Measurements from ENCODE around the gene RNASEH2B. TPM values are rescaled to one million over a fixed set of nuclear protein-coding genes. Genes with fewer than 3 reads are reported as not detected.
A peak's percentile ranks its signal among the peaks of the same experiment; 100 is the strongest.

The RNASEH2B gene
- total RNA-seq, 2 experiments from 2014 or later: 101 to 103 TPM

DNA sequence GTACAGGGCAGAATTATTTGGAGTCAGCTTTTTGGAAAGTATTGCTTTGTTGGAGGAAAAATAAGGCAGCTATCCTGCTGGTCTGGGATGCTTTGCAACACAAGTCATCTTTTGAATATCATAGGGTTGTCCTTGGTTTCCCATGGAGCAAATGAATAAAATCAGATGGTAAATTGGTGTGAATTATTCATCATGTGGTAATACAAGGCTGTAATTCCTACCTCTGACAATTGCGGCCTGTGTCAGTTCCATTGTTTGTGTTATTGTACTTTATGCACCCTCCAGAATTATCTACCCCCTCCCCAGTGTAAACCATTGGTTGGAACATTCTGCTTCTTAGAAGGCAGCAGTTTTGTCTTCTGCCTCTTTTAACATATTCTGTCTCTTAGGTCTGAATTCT lies 46.2 kb downstream of the RNASEH2B start:
- ATAC-seq (ENCODE audit: low read depth) (no peak), DNase-seq (no peak)
- POLR2A ChIA-PET: no interaction called here
- Mint-ChIP-seq H3K27me3 (no peaks in the 10 kb centered on the region), H3K9me3 (no peaks in the 10 kb centered on the region), H3K27ac (no peak overlapping the region), H3K36me3 (peaks cover 34% of the 10 kb centered on the region), H3K4me1 (no peaks in the 10 kb centered on the region), H3K4me3 (no peak overlapping the region)

DNA sequence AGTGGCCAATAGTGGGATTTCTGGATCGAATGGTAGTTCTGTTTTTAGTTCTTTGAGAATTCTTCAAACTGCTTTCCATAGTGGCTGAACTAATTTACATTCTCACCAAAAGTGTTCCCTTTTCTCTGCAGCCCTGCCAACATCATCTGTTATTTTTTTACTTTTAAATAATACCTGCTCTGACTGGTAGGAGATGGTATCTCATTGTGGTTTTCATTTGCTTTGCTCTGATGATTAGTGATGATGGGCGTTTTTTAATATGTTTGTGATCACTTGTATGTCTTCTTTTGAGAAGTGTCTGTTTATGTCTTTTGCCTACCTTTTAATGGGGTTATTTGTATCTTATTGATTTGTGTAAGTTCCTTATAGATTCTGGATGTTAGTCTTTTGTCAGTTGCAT lies 48.0 kb downstream of the RNASEH2B start:
- Mint-ChIP-seq H3K36me3 (peaks cover 37% of the 10 kb centered on the region), H3K4me3 (no peak overlapping the region), H3K27me3 (no peaks in the 10 kb centered on the region), H3K4me1 (no peaks in the 10 kb centered on the region), H3K27ac (no peak overlapping the region), H3K9me3 (no peaks in the 10 kb centered on the region)
- no peak for ATAC-seq (ENCODE audit: low read depth)
- DNase-seq: no peak
- POLR2A ChIA-PET: no interaction called here

DNA sequence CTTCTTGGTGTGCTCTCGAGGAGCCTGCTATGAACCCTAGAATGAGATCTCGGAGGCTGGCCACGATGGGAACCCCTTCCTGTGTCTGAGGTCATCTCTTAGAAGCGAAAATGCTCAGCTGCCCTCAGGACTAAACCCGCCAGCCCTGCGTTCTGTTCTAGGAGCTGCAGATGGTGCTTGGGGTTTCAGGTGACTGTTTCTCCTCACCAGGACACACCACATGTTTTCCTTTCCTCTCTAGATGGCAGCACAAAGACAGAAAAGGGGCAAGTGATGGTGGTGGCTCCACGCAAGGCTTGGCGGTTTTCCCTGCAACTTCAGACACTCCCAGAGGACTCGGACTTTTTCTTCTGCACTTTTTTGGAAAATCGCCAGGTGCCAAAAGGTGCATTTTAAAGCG lies 60.1 kb downstream of the RNASEH2B start:
- Mint-ChIP-seq H3K27ac (peak overlapping the region; percentile 51), H3K9me3 (no peaks in the 10 kb centered on the region), H3K4me3 (no peak overlapping the region), H3K36me3 (peaks cover 47% of the 10 kb centered on the region), H3K27me3 (no peaks in the 10 kb centered on the region), H3K4me1 (peaks cover 8% of the 10 kb centered on the region)
- POLR2A ChIA-PET: no interaction called here
- DNase-seq: no peak
- peak; percentile 72 for ATAC-seq (ENCODE audit: low read depth)

DNA sequence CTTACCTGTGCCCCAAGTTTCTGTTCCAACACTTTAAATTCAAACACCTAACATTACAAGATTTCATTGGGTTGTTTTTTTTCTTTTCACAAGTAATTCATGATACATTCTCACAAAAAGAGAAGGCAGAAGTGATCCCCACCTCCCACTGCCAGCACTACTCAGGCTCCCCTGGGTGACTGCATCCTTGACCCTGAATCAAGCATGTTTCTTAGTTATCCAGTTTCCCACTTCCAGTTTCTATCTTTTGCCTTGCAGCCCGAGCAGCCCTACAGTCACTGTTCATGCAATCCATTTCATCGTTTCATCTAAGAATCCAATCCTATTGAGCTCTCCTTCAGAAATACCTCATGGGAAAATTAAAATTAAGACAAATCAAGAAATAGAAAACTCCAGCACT lies 61.4 kb downstream of the RNASEH2B start:
- no peak for ATAC-seq (ENCODE audit: low read depth)
- Mint-ChIP-seq H3K27ac (no peak overlapping the region), H3K9me3 (no peaks in the 10 kb centered on the region), H3K4me1 (peaks cover 8% of the 10 kb centered on the region), H3K27me3 (no peaks in the 10 kb centered on the region), H3K4me3 (no peak overlapping the region), H3K36me3 (peaks cover 50% of the 10 kb centered on the region)
- no peak for DNase-seq
- POLR2A ChIA-PET: no interaction called here

DNA sequence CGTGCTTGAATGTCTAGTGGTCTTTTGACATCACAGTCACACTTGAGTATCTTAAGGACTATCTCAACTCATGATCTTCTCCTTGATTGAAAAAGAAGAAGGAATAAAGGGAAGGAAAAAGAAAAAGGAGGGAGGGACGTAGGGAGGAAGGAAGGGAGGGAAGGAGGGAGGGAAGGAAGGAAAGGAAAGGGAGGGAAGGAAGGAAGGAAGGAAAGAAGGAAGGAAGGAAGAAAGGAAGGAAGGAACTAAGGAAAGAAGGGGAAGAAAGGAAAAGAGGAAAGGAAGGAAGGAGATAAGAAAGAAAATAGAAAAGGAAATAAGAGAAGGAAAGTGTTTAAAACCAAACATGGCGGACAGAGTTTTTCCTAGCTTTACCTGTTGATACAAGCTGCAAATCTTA lies 64.7 kb downstream of the RNASEH2B start:
- POLR2A ChIA-PET: no interaction called here
- H3K4me3 Mint-ChIP-seq: no peak overlapping the region
- DNase-seq (no peak), ATAC-seq (ENCODE audit: low read depth) (no peak)
- H3K27me3 Mint-ChIP-seq: no peaks in the 10 kb centered on the region
- H3K9me3 Mint-ChIP-seq: no peaks in the 10 kb centered on the region
- peaks cover 49% of the 10 kb centered on the region for H3K36me3 Mint-ChIP-seq
- peak overlapping the region; percentile 41 for H3K27ac Mint-ChIP-seq
- H3K4me1 Mint-ChIP-seq: peaks cover 5% of the 10 kb centered on the region

DNA sequence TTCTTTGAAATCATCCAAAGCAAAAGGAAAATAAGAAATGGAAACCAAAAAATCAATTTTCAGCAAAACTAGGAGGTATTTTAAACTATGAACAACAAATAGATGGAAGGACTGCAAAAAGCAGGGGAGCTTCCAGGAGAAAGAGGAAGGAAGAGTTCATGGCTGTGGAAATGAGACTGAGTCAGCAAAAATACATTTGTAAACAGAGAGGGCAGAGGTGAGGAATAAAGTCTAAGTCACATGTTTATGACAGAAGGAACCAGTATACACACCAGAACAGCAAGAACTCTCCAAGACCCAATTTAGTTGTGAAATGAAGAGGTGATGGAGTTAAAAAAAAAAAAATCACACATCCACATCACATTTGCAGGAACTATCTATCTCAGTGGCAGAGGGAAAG lies 69.6 kb downstream of the RNASEH2B start:
- DNase-seq (no peak), ATAC-seq (ENCODE audit: low read depth) (no peak)
- POLR2A ChIA-PET: no interaction called here
- H3K4me1 Mint-ChIP-seq: no peaks in the 10 kb centered on the region
- no peaks in the 10 kb centered on the region for H3K27me3 Mint-ChIP-seq
- H3K36me3 Mint-ChIP-seq: peaks cover 28% of the 10 kb centered on the region
- H3K4me3 Mint-ChIP-seq: no peak overlapping the region
- no peaks in the 10 kb centered on the region for H3K9me3 Mint-ChIP-seq
- no peak overlapping the region for H3K27ac Mint-ChIP-seq

DNA sequence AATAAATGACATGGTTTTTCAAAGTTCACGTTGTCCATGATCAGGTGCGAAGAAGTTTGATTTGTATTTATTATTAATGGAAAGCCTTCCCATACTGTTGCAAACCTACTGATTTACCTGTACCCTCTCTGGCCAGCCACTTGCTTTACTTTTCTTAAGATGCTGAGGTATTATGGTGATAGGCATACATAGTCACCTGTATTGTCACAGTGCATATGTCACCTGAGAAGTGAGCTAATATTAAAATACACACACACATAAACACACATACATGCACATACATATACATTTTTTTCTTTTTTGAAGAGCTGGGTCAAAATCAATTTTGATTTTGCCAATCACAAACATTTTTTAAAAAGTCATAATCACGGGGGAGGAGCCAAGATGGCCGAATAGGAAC lies 72.1 kb downstream of the RNASEH2B start:
- Mint-ChIP-seq H3K36me3 (peaks cover 12% of the 10 kb centered on the region), H3K27me3 (no peaks in the 10 kb centered on the region), H3K4me1 (no peaks in the 10 kb centered on the region), H3K4me3 (peak overlapping the region; percentile 35), H3K27ac (no peak overlapping the region), H3K9me3 (no peaks in the 10 kb centered on the region)
- POLR2A ChIA-PET: interaction anchor here (1.2 kb wide), 1 partner anchor 11 kb away, joined by 3 read pairs; no protein-coding TSS in a partner anchor
- no peak for DNase-seq
- no peak for ATAC-seq (ENCODE audit: low read depth)

DNA sequence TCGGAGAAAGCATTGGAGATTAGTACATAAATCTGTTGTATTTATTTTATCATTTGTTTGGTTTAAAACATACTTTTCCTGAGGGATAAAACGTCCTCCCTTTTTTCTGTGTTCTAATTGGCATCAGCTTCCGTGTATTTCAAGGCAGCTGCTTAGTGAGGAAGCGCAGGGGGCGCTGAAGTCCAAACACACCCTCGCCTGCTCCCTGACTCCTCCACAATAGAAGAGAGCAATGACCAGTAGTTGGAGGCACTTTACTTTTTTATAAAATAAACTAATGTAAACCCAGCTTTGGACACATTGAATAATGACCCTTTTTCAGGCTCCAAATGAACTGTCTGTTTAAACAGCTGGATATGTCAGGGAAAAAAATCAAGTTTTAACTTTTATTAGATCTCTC lies 79.9 kb downstream of the RNASEH2B start:
- Mint-ChIP-seq H3K27me3 (no peaks in the 10 kb centered on the region), H3K27ac (no peak overlapping the region), H3K4me3 (no peak overlapping the region), H3K9me3 (no peaks in the 10 kb centered on the region), H3K4me1 (peaks cover 21% of the 10 kb centered on the region), H3K36me3 (no peaks in the 10 kb centered on the region)
- ATAC-seq (ENCODE audit: low read depth) (no peak), DNase-seq (no peak)
- POLR2A ChIA-PET: no interaction called here

DNA sequence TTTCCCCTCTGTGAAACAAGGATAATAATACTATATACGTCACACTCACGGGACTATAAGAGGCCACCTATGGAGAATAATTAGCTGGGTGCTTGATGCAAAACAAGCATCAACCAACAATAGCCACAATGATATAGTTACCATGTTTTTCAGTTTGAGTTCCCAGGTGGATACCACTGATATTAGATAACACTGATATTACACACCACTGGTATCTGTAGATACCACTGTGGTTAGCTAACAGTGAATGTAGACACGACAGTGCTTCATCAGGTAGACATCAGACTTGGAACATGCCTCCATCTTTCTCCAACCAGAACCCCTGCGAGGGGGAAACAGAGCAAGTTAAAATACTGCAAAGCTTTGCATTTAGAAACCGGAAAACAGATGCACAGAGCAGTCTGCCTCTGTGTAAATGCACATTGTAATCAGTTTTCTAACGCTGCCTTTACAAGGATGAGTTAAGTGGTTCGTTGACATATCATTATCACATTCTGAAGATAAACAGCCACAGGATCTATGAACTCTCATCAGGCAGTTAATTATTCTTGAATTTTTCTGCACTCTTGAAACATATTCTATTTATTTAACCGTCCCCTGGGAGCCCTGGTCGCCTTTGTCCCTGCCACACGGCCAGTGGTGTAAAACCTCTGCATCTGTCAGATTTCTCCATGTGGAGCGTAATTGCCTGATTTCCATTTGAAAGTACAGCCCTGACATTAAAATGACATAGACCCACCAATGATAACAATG lies 80.7 kb downstream of the RNASEH2B start:
- H3K27me3 Mint-ChIP-seq: no peaks in the 10 kb centered on the region

DNA sequence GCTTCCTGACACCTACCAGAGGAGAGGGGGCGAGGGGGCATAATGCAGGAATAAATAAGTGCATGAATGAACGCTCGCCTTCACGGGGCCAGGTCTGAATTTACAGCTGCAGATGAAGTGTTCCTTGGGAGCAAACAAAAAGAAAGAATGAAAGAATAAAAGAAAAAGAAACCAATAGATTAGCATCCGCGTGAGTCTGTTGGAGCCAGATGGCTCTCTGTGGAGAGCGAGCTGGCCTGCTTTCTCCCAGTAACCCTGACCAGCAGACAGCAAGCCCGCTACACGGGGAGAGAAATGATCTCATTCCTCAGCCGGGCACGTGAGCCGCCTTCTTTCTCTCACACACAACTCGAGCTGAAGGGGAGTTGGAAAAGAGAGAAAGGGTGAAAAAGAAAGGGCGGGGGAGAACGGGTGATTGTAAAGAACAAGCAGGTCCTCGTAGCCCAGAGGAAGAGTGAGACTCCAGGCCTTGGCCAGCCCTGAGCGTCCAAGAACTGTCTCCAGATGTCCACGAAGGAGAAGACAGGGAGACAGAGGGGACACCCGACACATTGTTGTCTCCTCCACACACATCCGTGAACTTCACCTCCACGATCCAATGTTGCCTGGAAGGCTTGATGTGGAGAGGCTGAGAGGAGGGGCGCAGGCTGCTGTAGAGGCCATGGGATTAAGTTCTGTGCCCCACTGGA lies 81.4 kb downstream of the RNASEH2B start:
- POLR2A ChIA-PET: no interaction called here
- Mint-ChIP-seq H3K9me3 (no peaks in the 10 kb centered on the region), H3K36me3 (no peaks in the 10 kb centered on the region), H3K4me3 (no peak overlapping the region), H3K27me3 (no peaks in the 10 kb centered on the region), H3K4me1 (peaks cover 21% of the 10 kb centered on the region), H3K27ac (peak overlapping the region; percentile 62)
- no peak for DNase-seq
- ATAC-seq (ENCODE audit: low read depth): no peak

More for the DNA sequence above, 80.7 kb downstream of the RNASEH2B start:
- no peaks in the 10 kb centered on the region for H3K36me3 Mint-ChIP-seq
- POLR2A ChIA-PET: no interaction called here
- DNase-seq: no peak
- H3K4me1 Mint-ChIP-seq: peaks cover 21% of the 10 kb centered on the region
- no peak for ATAC-seq (ENCODE audit: low read depth)
- H3K27ac Mint-ChIP-seq: no peak overlapping the region
- H3K9me3 Mint-ChIP-seq: no peaks in the 10 kb centered on the region
- H3K4me3 Mint-ChIP-seq: no peak overlapping the region

DNA sequence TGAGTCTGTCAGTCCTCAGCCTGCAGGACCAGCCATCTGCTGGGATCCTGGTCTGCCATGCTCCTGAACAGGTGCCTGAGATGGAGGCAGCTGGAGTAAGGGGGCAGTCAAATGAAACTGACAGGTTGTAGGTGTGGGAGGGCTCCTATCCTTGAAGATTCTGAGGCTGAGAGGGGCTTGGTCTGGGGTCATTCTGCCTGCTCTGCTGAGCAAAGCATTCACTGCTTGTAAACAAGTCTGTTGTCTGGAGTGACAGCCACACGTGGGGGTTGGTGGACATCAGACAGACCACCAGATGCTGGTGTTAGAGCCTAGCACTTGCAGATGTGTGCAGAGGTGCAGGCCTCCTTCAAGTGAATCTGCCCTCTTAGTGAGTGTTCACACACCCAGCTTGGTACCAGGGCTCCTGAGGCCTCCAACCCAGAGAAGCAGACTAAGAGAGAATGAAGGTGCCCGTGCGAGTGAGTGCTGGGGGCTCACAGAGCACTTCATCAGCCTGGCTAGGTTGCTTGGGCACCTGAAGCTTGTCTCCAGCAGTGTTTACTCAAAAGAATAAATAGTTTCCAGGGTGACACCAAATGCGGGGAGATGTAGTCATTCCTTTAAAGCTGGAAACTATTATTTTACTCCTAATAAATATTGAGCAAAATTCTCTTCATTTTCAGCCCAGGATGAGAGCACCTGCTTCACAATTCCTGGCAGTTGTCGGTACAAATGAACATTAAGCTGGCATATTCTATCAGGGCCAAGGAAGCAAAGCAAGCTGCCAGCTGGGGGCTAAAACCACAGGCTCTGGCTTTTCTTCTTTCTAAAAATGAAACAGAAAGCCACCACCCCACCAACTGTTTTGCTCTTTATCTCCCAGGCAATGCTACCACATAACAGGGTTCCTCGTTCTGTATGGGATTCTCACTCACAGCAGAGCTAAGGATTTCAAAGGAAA lies 82.3 kb downstream of the RNASEH2B start:
- Mint-ChIP-seq H3K4me1 (peaks cover 21% of the 10 kb centered on the region), H3K27ac (peak overlapping the region; percentile 68), H3K36me3 (no peaks in the 10 kb centered on the region), H3K9me3 (no peaks in the 10 kb centered on the region), H3K27me3 (peaks cover 3% of the 10 kb centered on the region), H3K4me3 (peak overlapping the region; percentile 47)
- DNase-seq: peak; percentile 43
- ATAC-seq (ENCODE audit: low read depth): peak; percentile 88
- POLR2A ChIA-PET: interaction anchor here (0.7 to 1.2 kb wide), 5 partner anchors 10 to 995 kb away, joined by 3 read pairs; partner anchors contain the start of genes INTS6 and TRIM13

DNA sequence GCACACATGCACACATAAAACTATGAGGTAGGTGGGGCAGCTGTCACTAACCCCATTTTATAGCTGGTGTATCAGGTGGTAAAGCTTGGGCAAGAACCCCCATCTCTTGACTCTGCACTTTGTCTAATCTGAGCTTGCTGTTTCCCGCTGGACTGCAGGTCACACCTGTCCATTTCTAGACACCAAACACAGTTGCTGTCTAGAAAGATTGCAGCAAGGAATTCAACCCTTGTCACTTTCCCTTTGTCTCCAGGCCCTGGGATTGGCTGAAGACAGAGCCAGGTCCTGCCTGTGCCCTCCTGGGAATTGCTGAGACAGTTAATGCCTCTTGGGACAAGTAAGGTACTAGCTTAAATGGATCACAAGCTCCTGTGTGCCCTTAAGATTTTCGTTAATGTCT lies 83.8 kb downstream of the RNASEH2B start:
- Mint-ChIP-seq H3K9me3 (no peaks in the 10 kb centered on the region), H3K27me3 (peaks cover 3% of the 10 kb centered on the region), H3K27ac (no peak overlapping the region), H3K36me3 (no peaks in the 10 kb centered on the region), H3K4me3 (no peak overlapping the region), H3K4me1 (peaks cover 21% of the 10 kb centered on the region)
- no peak for ATAC-seq (ENCODE audit: low read depth)
- POLR2A ChIA-PET: no interaction called here
- no peak for DNase-seq

DNA sequence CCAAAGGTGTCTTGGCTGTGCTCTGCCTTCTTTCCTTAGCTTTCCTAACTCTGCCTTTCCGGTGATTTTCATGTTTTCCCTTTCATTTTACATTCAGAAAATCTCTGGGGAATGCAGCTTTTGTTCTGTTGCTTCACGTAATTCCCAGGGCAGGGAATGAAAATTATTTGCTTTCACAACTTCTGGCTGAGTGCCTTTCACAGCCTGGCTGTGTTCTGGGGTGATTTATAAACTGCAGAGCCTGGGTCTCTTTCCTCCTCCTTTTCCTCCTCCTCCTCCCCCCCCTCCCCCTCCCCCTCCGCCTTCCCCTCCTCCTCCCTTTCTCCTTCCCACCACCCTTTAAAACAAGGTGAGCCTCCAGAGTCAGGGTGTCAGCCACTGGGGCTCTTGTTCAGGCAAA lies 84.3 kb downstream of the RNASEH2B start:
- Mint-ChIP-seq H3K27me3 (peaks cover 3% of the 10 kb centered on the region), H3K4me1 (peaks cover 21% of the 10 kb centered on the region), H3K4me3 (no peak overlapping the region), H3K36me3 (no peaks in the 10 kb centered on the region), H3K9me3 (no peaks in the 10 kb centered on the region), H3K27ac (no peak overlapping the region)
- ATAC-seq (ENCODE audit: low read depth): no peak
- no peak for DNase-seq
- POLR2A ChIA-PET: no interaction called here
